B cell (primary cell): ENCODE results near the gene CARD9. TPM values are rescaled to one million over a fixed set of nuclear protein-coding genes. Genes with fewer than 3 reads are reported as not detected.

Source experiments
- ATAC-seq: fragments of 200-7000 bp; cut with Tn5 transposase; one replicate; pipeline ENCODE4 v1.10.0; 2021; ENCODE audit warnings: low read depth, mild to moderate bottlenecking, moderate number of reproducible peaks, moderate library complexity
- CTCF ChIA-PET: fragments of 350-600 bp; sonication (Branson Sonifier 250); formaldehyde crosslinking; loops from one replicate; lab custom pipeline; 2021; ENCODE audit warnings: antibody characterized with exemption, inconsistent platforms; lab: Charles Lee
- POLR2A ChIA-PET: fragments of 350-600 bp; sonication (Branson Sonifier 250); formaldehyde crosslinking; loops from one replicate; lab custom pipeline; 2021; ENCODE audit warnings: antibody characterized with exemption; lab: Charles Lee
- DNase-seq: peaks from one replicate; pipeline ENCODE4 v3.0.0; 2013
- H2AFZ ChIP-seq: 2 replicates; pipeline ENCODE4 v1.6.1; 2012; ENCODE audit warnings: mild to moderate bottlenecking, low read depth, low read length; ENCODE audit not compliant: insufficient read depth, poor library complexity, severe bottlenecking
- H3K27ac ChIP-seq, 2 donors: 1 replicate in 1 of 2; 2 replicates in 1 of 2; pipeline ENCODE4 v1.5.1; 2012 to 2013; ENCODE audit warnings: low read length in 2 of 2, mild to moderate bottlenecking in 2 of 2, moderate library complexity in 1 of 2
- H3K27me3 ChIP-seq, 4 experiments: fragments of 200-600 bp in 1 of 4; sonication (generic) in 1 of 4; replicated peaks in 1 of 4; 1 replicate in 2 of 4; 2 replicates in 2 of 4; pipeline versions ENCODE4 v1.6.1 to v1.7.0; 2013 to 2016; ENCODE audit warnings: low read length in 3 of 4, mild to moderate bottlenecking in 2 of 4, mixed read lengths in 1 of 4, moderate library complexity in 1 of 4; ENCODE audit not compliant: insufficient read depth in 4 of 4, control insufficient read depth in 3 of 4; ENCODE audit errors: control extremely low read depth in 1 of 4
- H3K36me3 ChIP-seq, 2 experiments: replicated peaks in 1 of 2; 1 replicate in 1 of 2; 2 replicates in 1 of 2; pipeline versions ENCODE4 v1.6.1 to v1.7.1; 2013; ENCODE audit warnings: low read length in 1 of 2; ENCODE audit not compliant: insufficient read depth in 2 of 2, control insufficient read depth in 1 of 2; ENCODE audit errors: control extremely low read depth in 1 of 2, extremely low read depth in 1 of 2
- H3K4me1 ChIP-seq, 2 donors: fragments of 200-600 bp in 1 of 2; sonication (generic) in 1 of 2; 1 replicate in 1 of 2; 2 replicates in 1 of 2; pipeline versions ENCODE4 v1.5.1 to v1.6.1; 2013 to 2017; ENCODE audit warnings: low read length in 2 of 2; ENCODE audit not compliant: control insufficient read depth in 2 of 2, insufficient read depth in 2 of 2
- H3K4me2 ChIP-seq: replicated peaks from 2 replicates; pipeline ENCODE3; 2012; ENCODE audit warnings: mild to moderate bottlenecking, low read depth, low read length; ENCODE audit not compliant: poor library complexity, severe bottlenecking
- H3K4me3 ChIP-seq, 5 experiments: fragments of 200-600 bp in 1 of 5; sonication (generic) in 1 of 5; 1 replicate in 3 of 5; 2 replicates in 2 of 5; pipeline versions ENCODE4 v1.5.1 to v1.7.0; 2011 to 2016; ENCODE audit warnings: low read length in 4 of 5, mild to moderate bottlenecking in 4 of 5, low read depth in 2 of 5, control low read depth in 1 of 5, moderate library complexity in 1 of 5; ENCODE audit not compliant: insufficient read depth in 1 of 5; ENCODE audit errors: control extremely low read depth in 1 of 5, extremely low read depth in 1 of 5
- H3K79me2 ChIP-seq: fragments of 200-600 bp; sonication (generic); one replicate; pipeline ENCODE4 v1.6.0; 2016; ENCODE audit warnings: low read length; ENCODE audit not compliant: control insufficient read depth, insufficient read depth
- H3K9ac ChIP-seq: fragments of 200-600 bp; sonication (generic); 2 replicates; pipeline ENCODE4 v1.6.1; 2017; ENCODE audit warnings: mild to moderate bottlenecking, low read length, moderate library complexity
- H3K9me3 ChIP-seq, 3 donors: one replicate each; pipeline versions ENCODE4 v1.6.1 to v1.7.1; 2013; ENCODE audit warnings: low read length in 2 of 3; ENCODE audit not compliant: control insufficient read depth in 2 of 3, insufficient read depth in 1 of 3; ENCODE audit errors: control extremely low read depth in 1 of 3
- H4K20me1 ChIP-seq: 2 replicates; pipeline ENCODE4 v1.6.0; 2012; ENCODE audit warnings: mild to moderate bottlenecking, low read length; ENCODE audit not compliant: insufficient read depth, control insufficient read depth, poor library complexity, severe bottlenecking
- H3K27ac Mint-ChIP-seq: one replicate; pipeline ENCODE4 v1.8.0; 2021; ENCODE audit warnings: mixed read lengths
- H3K27me3 Mint-ChIP-seq: one replicate; pipeline ENCODE4 v1.8.0; 2021; ENCODE audit warnings: mixed read lengths
- H3K4me1 Mint-ChIP-seq: one replicate; pipeline ENCODE4 v1.8.0; 2021; ENCODE audit warnings: mixed read lengths
- H3K4me3 Mint-ChIP-seq: one replicate; pipeline ENCODE4 v1.8.0; 2021; ENCODE audit warnings: mixed read lengths
- H3K9me3 Mint-ChIP-seq: one replicate; pipeline ENCODE4 v1.8.0; 2022; ENCODE audit warnings: mixed read lengths; ENCODE audit not compliant: insufficient read depth
- CTCF ChIP-seq: fragments of 200-600 bp; IDR thresholded peaks from one replicate; pipeline ENCODE4 v1.8.0; 2022; ENCODE audit warnings: antibody characterized with exemption, mild to moderate bottlenecking
- EZH2 ChIP-seq: IDR thresholded peaks from 2 replicates; pipeline ENCODE4 v1.6.1; 2012; ENCODE audit warnings: borderline replicate concordance, low read depth, mild to moderate bottlenecking, moderate library complexity, low read length; ENCODE audit not compliant: insufficient read depth, poor library complexity, severe bottlenecking
- WGBS: methylation state at CpG from one replicate; pipeline ENCODE4 v1.1.5; 2013; ENCODE audit warnings: missing lambda C conversion rate; ENCODE audit not compliant: insufficient coverage; 5-methylcytosine and 5-hydroxymethylcytosine counted together
- intact Hi-C: fragments of 100-400 bp; cut with micrococcal nuclease; formaldehyde crosslinking; loops from one replicate; pipeline ENCODE4 v1.10.0; 2022
- polyA plus RNA-seq: library from polyadenylated mRNA; depleted of rRNA; stranded (reverse); fragments of >200 nt; gene quantifications from 2 replicates; pipeline ENCODE4 v1.2.3, GENCODE V29; 2012
- total RNA-seq, 2 donors: library from RNA; stranded (reverse); fragments of 120-200 nt in 1 of 2; gene quantifications; 1 replicate in 1 of 2; 2 replicates in 1 of 2; pipeline versions ENCODE4 v1.2.3 to v1.2.4, GENCODE V29; 2013 to 2022

The CARD9 gene
- total and polyA plus RNA-seq, 2 donors (not counting 1 experiment from before 2014, with no cell fraction given) = 0.57 to 1.1 TPM

GRCh38 chr9:136359774-136360718 lies 13.4 kb downstream of the CARD9 start:
- Mint-ChIP-seq H3K27me3 (no peaks in the 10 kb centered on the region), H3K4me1 (peaks cover 5% of the 10 kb centered on the region), H3K9me3 (no peaks in the 10 kb centered on the region), H3K27ac (no peak overlapping the region), H3K4me3 (no peak overlapping the region)
- ATAC-seq (no peak), DNase-seq (no peak)
- H3K36me3 ChIP-seq = peaks cover 0 to 13% of the 10 kb centered on the region in 2 experiments
- peaks cover 5 to 10% of the 10 kb centered on the region in 2 donors for H3K4me1 ChIP-seq
- H3K4me3 ChIP-seq = no peak overlapping the region
- H3K27ac ChIP-seq = no peak overlapping the region
- peaks cover 0 to 10% (median 0%) of the 10 kb centered on the region in 3 donors for H3K9me3 ChIP-seq
- ChIA-PET CTCF (no interaction called here), POLR2A (no interaction called here)
- no peak for TF ChIP-seq CTCF
- TF ChIP-seq EZH2 = no peak
- no peak overlapping the region for H3K4me2 ChIP-seq
- H3K79me2 ChIP-seq = no peaks in the 10 kb centered on the region
- H3K9ac ChIP-seq = no peak overlapping the region
- intact Hi-C loops = loop anchor here (5.0 kb wide), 1 partner anchor 453 kb away; the partner anchor contains the start of gene CAMSAP1
- 88% methylated on average over 38 of the region's 38 CpGs for WGBS
- no peak overlapping the region for H2AFZ ChIP-seq
- H3K27me3 ChIP-seq = no peaks in the 10 kb centered on the region
- H4K20me1 ChIP-seq = peaks cover 19% of the 10 kb centered on the region

GRCh38 chr9:136358888-136359287 lies 14.6 kb downstream of the CARD9 start:
- intact Hi-C loops = no loop called here
- Mint-ChIP-seq H3K4me3 (no peak overlapping the region), H3K27ac (no peak overlapping the region), H3K9me3 (no peaks in the 10 kb centered on the region), H3K27me3 (no peaks in the 10 kb centered on the region), H3K4me1 (peaks cover 5% of the 10 kb centered on the region)
- Histone ChIP-seq H4K20me1 (peaks cover 19% of the 10 kb centered on the region), H3K27ac (no peak overlapping the region), H3K9ac (no peak overlapping the region), H3K4me3 (no peak overlapping the region), H3K79me2 (no peaks in the 10 kb centered on the region), H3K9me3 (peaks cover 0 to 2% (median 0%) of the 10 kb centered on the region in 3 donors), H3K27me3 (no peaks in the 10 kb centered on the region), H3K4me2 (no peak overlapping the region), H2AFZ (no peak overlapping the region), H3K4me1 (peaks cover 3 to 5% of the 10 kb centered on the region in 2 donors), H3K36me3 (peaks cover 0 to 13% of the 10 kb centered on the region in 2 experiments)
- ATAC-seq = no peak
- WGBS = 90% methylated on average over 2 of the region's 2 CpGs
- TF ChIP-seq EZH2 (no peak), CTCF (no peak)
- POLR2A ChIA-PET = no interaction called here
- CTCF ChIA-PET = no interaction called here
- DNase-seq = no peak
